Natural killer cell (primary cell): Measurements from ENCODE around the gene AP2A2. TPM values are rescaled to one million over a fixed set of nuclear protein-coding genes. Genes with fewer than 3 reads are reported as not detected.

Experiments used
- ATAC-seq, 3 donors: fragments of 150-1000 bp in 2 of 3; fragments of 200-7000 bp in 1 of 3; cut with Tn5 transposase; 1 replicate in 1 of 3; 2 replicates in 2 of 3; pipeline ENCODE4 v1.10.0; 2021; ENCODE audit warnings: mild to moderate bottlenecking in 2 of 3, moderate library complexity in 2 of 3
- DNase-seq, 2 donors: peaks; one replicate each; pipeline versions ENCODE4 v3.0.0 to v3.0.0-alpha.2; 2013 to 2021; ENCODE audit warnings: mixed read lengths in 1 of 2
- H3K27ac ChIP-seq: one replicate; pipeline ENCODE4 v1.5.1; 2013; ENCODE audit warnings: mild to moderate bottlenecking, low read length
- H3K27me3 ChIP-seq: one replicate; pipeline ENCODE4 v1.6.1; 2013; ENCODE audit warnings: low read length; ENCODE audit not compliant: control insufficient read depth, insufficient read depth
- H3K36me3 ChIP-seq: one replicate; pipeline ENCODE4 v1.6.1; 2013; ENCODE audit warnings: low read length; ENCODE audit not compliant: control insufficient read depth, insufficient read depth
- H3K4me1 ChIP-seq: one replicate; pipeline ENCODE4 v1.6.1; 2013; ENCODE audit warnings: low read length; ENCODE audit not compliant: control insufficient read depth, insufficient read depth
- H3K4me3 ChIP-seq: one replicate; pipeline ENCODE4 v1.5.1; 2013; ENCODE audit warnings: low read length
- H3K9me3 ChIP-seq: one replicate; pipeline ENCODE4 v1.6.1; 2013; ENCODE audit warnings: low read length; ENCODE audit not compliant: control insufficient read depth, insufficient read depth
- H3K27ac Mint-ChIP-seq, 2 donors: one replicate each; pipeline ENCODE4 v1.8.0; 2022; ENCODE audit warnings: mild to moderate bottlenecking in 2 of 2, mixed read lengths in 2 of 2, moderate library complexity in 1 of 2
- H3K27me3 Mint-ChIP-seq, 2 donors: one replicate each; pipeline ENCODE4 v1.8.0; 2022; ENCODE audit warnings: low read depth in 2 of 2, mixed read lengths in 2 of 2
- H3K36me3 Mint-ChIP-seq: one replicate; pipeline ENCODE4 v1.8.0; 2022; ENCODE audit warnings: mixed read lengths
- H3K4me1 Mint-ChIP-seq, 2 donors: one replicate each; pipeline ENCODE4 v1.8.0; 2022; ENCODE audit warnings: mixed read lengths in 2 of 2
- H3K4me3 Mint-ChIP-seq: one replicate; pipeline ENCODE4 v1.8.0; 2022; ENCODE audit warnings: mild to moderate bottlenecking, moderate library complexity, mixed read lengths
- H3K9me3 Mint-ChIP-seq, 2 donors: one replicate each; pipeline ENCODE4 v1.8.0; 2022; ENCODE audit warnings: mixed read lengths in 2 of 2
- CTCF ChIP-seq: fragments of 200-600 bp; IDR thresholded peaks from one replicate; pipeline ENCODE4 v1.8.0; 2022; ENCODE audit warnings: antibody characterized with exemption
- WGBS: methylation state at CpG from one replicate; pipeline ENCODE4 v1.1.7; 2013; ENCODE audit warnings: missing lambda C conversion rate; ENCODE audit not compliant: insufficient coverage; 5-methylcytosine and 5-hydroxymethylcytosine counted together
- intact Hi-C: fragments of 100-400 bp; cut with micrococcal nuclease; formaldehyde crosslinking; loops from one replicate; pipeline ENCODE4 v1.14.2; 2022
- total RNA-seq, 4 donors: library from RNA; stranded (reverse); fragments of 120-200 nt in 1 of 4; gene quantifications; one replicate each; pipeline versions ENCODE4 v1.2.3 to v1.2.4, GENCODE V29; 2013 to 2022

Gene AP2A2
- total RNA-seq, 3 donors from 2014 or later (not counting 1 experiment from before 2014, with no cell fraction given): 57.2 to 120 (median 82.9) TPM

DNA sequence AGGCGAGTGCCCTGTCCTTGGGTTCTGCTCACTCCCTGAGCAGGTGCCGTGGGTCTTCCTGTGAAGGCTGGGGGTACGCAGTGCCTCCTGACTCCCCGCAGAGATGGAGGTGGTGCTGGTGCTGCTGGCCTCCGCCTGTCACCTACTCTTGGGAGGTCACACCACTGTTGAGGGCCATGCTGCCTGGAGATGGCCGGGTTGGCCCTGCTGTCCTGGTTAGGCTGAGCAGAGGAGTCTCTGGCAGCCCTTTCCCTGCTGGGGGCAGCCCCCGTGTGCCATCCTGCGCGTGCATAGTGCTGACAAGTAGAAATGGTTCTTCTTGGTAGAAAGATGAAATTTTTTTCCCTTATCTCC is 61.3 kb downstream of the AP2A2 start:
- no peaks in the 10 kb centered on the region for H3K4me1 ChIP-seq
- no peak for TF ChIP-seq CTCF
- Mint-ChIP-seq H3K27ac (no peak overlapping the region), H3K36me3 (no peaks in the 10 kb centered on the region), H3K4me3 (no peak overlapping the region), H3K4me1 (peaks cover under 1 to 12% of the 10 kb centered on the region in 2 donors), H3K9me3 (no peaks in the 10 kb centered on the region), H3K27me3 (no peaks in the 10 kb centered on the region)
- H3K27ac ChIP-seq: no peak overlapping the region
- no peaks in the 10 kb centered on the region for H3K27me3 ChIP-seq
- no peaks in the 10 kb centered on the region for H3K9me3 ChIP-seq
- WGBS: 98% methylated on average over 6 of the region's 9 CpGs
- DNase-seq (no peak), ATAC-seq (no peak)
- intact Hi-C loops: no loop called here
- no peak overlapping the region for H3K4me3 ChIP-seq
- H3K36me3 ChIP-seq: peaks cover 60% of the 10 kb centered on the region

DNA sequence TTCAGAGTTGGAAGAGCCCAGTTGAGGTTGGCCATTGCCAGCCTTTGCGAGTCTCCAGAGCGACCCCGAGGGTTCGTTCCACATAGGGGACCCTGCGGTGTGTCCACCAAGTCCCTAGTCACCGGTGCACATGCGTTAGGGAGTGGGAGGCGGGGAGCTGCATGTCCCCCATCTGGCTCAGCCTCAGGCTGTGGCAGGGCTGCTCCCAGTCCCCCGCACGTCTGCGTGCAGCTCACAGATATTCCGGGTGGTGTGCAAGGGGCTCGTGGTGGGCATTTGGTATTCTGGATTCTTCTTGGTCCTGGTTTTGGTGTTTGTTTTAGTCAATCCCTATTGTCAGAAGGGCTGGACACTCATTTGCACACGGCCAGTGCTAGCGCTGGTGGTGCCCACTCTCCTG is 62.0 kb downstream of the AP2A2 start:
- no peak overlapping the region for H3K27ac ChIP-seq
- Mint-ChIP-seq H3K4me1 (peaks cover 0 to 12% of the 10 kb centered on the region in 2 donors), H3K27ac (no peak overlapping the region), H3K36me3 (no peaks in the 10 kb centered on the region), H3K4me3 (no peak overlapping the region), H3K9me3 (no peaks in the 10 kb centered on the region), H3K27me3 (no peaks in the 10 kb centered on the region)
- no peak for TF ChIP-seq CTCF
- ATAC-seq (no peak), DNase-seq (no peak)
- H3K27me3 ChIP-seq: no peaks in the 10 kb centered on the region
- H3K4me1 ChIP-seq: no peaks in the 10 kb centered on the region
- peaks cover 65% of the 10 kb centered on the region for H3K36me3 ChIP-seq
- no peaks in the 10 kb centered on the region for H3K9me3 ChIP-seq
- intact Hi-C loops: no loop called here
- H3K4me3 ChIP-seq: no peak overlapping the region
- WGBS: 98% methylated on average over 15 of the region's 15 CpGs

DNA sequence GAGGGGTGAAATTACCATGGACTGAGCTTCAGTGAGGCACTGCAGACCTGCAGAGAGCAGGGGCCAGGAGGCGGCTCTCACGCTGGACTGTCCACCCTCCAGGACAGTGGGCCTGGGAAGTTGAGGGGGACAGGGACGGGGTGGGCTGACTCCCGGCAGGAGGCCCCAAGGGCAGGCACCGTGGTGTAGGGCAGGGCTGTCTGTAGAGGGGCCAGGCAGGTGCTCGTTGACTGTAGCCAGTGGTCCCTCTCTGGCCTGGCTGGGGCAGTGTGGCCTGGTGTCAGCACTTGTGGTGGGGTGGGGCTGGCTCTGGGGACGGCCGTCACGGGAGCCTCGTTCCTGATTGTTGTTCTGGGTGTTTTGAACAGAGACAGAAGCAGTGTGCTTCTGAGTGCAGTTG is 64.4 kb downstream of the AP2A2 start:
- DNase-seq: no peak
- H3K36me3 Mint-ChIP-seq: no peaks in the 10 kb centered on the region
- H3K27me3 Mint-ChIP-seq: no peaks in the 10 kb centered on the region
- no peaks in the 10 kb centered on the region for H3K27me3 ChIP-seq
- no peak overlapping the region for H3K27ac Mint-ChIP-seq
- no peak overlapping the region for H3K4me3 Mint-ChIP-seq
- H3K36me3 ChIP-seq: peaks cover 64% of the 10 kb centered on the region
- no peaks in the 10 kb centered on the region for H3K4me1 ChIP-seq
- H3K27ac ChIP-seq: no peak overlapping the region
- H3K4me1 Mint-ChIP-seq: peaks cover 3 to 15% of the 10 kb centered on the region in 2 donors
- no peak for ATAC-seq
- 96% methylated on average over 10 of the region's 10 CpGs for WGBS
- H3K4me3 ChIP-seq: no peak overlapping the region
- H3K9me3 ChIP-seq: no peaks in the 10 kb centered on the region
- H3K9me3 Mint-ChIP-seq: no peaks in the 10 kb centered on the region
- intact Hi-C loops: no loop called here
- TF ChIP-seq CTCF: no peak

DNA sequence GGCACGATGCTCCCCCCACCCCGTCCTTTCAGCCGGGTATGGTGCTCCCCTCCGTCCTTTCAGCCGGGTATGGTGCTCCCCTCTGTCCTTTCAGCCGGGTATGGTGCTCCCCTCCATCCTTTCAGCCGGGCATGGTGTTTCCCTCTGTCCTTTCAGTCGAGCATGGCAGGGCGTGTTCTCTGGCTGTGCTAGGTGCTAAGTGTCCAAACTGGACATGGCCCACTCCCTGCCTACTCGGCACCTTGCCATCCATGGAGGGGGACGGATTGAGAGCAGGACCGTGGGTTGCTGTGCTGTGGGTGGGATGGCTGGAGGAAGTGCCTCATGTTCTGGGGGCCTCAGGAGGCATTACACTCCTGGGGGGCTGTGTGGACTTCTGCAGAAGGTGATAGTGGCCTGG is 65.4 kb downstream of the AP2A2 start:
- 86% methylated on average over 12 of the region's 12 CpGs for WGBS
- Mint-ChIP-seq H3K4me1 (peaks cover 12 to 23% of the 10 kb centered on the region in 2 donors), H3K36me3 (no peaks in the 10 kb centered on the region), H3K4me3 (no peak overlapping the region), H3K9me3 (no peaks in the 10 kb centered on the region), H3K27me3 (no peaks in the 10 kb centered on the region), H3K27ac (no peak overlapping the region)
- Histone ChIP-seq H3K36me3 (peaks cover 55% of the 10 kb centered on the region), H3K4me3 (no peak overlapping the region), H3K9me3 (no peaks in the 10 kb centered on the region), H3K4me1 (peaks cover 1% of the 10 kb centered on the region), H3K27me3 (no peaks in the 10 kb centered on the region), H3K27ac (no peak overlapping the region)
- no peak for DNase-seq
- no peak for TF ChIP-seq CTCF
- intact Hi-C loops: no loop called here
- ATAC-seq: no peak
